ENCODE data around the gene PIP5KL1.

DNA sequence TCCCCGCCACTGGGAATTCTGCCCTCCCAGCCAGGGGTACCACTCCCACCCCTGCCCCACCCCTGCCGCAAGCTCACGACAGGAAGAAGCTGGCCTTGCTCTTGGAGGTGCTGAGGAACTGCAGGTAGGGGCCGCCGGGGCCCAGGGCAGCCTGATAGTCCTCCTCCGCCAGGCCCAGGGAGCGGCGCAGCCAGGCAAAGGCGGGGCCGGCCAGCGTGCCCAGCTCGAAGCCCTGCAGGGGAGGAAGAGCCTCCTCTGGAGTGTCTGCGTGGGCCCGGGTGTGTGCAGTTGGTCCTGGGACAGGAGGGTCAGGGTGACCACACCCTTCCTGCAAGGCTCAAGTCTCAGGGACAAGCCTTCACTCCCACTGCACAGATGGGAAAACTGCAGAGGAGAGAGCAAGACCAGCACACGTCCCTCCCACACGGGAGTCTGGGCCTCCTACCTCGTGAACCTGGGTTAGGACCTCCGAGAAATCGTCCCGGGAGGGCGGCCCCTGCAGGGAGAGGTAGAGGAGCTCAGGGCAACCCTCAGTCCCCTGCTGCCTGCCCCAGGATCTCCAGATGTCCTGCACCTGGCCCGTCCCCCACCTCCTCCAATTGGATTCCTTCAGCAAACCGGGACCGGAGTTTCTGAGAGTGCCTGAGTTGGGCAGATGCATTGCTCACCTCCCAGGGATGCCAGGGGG, 2.4 kb downstream of the PIP5KL1 start:
- TF ChIP-seq, protein P1, sequence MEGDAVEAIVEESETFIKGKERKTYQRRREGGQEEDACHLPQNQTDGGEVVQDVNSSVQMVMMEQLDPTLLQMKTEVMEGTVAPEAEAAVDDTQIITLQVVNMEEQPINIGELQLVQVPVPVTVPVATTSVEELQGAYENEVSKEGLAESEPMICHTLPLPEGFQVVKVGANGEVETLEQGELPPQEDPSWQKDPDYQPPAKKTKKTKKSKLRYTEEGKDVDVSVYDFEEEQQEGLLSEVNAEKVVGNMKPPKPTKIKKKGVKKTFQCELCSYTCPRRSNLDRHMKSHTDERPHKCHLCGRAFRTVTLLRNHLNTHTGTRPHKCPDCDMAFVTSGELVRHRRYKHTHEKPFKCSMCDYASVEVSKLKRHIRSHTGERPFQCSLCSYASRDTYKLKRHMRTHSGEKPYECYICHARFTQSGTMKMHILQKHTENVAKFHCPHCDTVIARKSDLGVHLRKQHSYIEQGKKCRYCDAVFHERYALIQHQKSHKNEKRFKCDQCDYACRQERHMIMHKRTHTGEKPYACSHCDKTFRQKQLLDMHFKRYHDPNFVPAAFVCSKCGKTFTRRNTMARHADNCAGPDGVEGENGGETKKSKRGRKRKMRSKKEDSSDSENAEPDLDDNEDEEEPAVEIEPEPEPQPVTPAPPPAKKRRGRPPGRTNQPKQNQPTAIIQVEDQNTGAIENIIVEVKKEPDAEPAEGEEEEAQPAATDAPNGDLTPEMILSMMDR (conservative IDR thresholded peaks at IDR 0.05; ENCODE audit: low read length), result no peak
- no peak for TF ChIP-seq EZH2phosphoT487 (IDR thresholded peaks at IDR 0.05; ENCODE audit: borderline replicate concordance, low read depth, low read length)

All from OCI-LY7 (cell line).